ENCODE measurements around the gene IGFBP3.

IGFBP3 gene

GRCh38 chr7:45922810-45923209 is 1.7 kb upstream of the IGFBP3 start:
- no peak for DNase-seq

- peak in 6 of 14 donors; percentile 8 to 26 (median 16) for DNase-seq
Measured at GRCh38 chr7:45921699-45922519, 837 bp upstream of the IGFBP3 start.

- DNase-seq: no peak
Measured at GRCh38 chr7:45921381-45921698, 268 bp upstream of the IGFBP3 start.

- no peak for DNase-seq
Measured at GRCh38 chr7:45919993-45920459, 1.0 kb downstream of the IGFBP3 start.

- DNase-seq: no peak
Measured at GRCh38 chr7:45919231-45919784, 1.8 kb downstream of the IGFBP3 start.

- DNase-seq: no peak
Measured at GRCh38 chr7:45918556-45918955, 2.5 kb downstream of the IGFBP3 start.

- DNase-seq: peak in 11 of 14 donors; percentile 3 to 72 (median 44)
Measured at GRCh38 chr7:45917658-45918057, 3.4 kb downstream of the IGFBP3 start.

GRCh38 chr7:45917064-45917463 is 4.0 kb downstream of the IGFBP3 start:
- no peak for DNase-seq

- no peak for DNase-seq
Measured at GRCh38 chr7:45915606-45916005, 5.5 kb downstream of the IGFBP3 start.

- DNase-seq: no peak
Measured at GRCh38 chr7:45914911-45915310, 6.2 kb downstream of the IGFBP3 start.

- DNase-seq: no peak
Measured at GRCh38 chr7:45912972-45913371, 8.1 kb downstream of the IGFBP3 start.

GRCh38 chr7:45911311-45911710 is 9.8 kb downstream of the IGFBP3 start:
- DNase-seq: no peak

- no peak for DNase-seq
Measured at GRCh38 chr7:45910855-45911254, 10.2 kb downstream of the IGFBP3 start.

GRCh38 chr7:45909561-45909960 is 11.5 kb downstream of the IGFBP3 start:
- DNase-seq: no peak

- DNase-seq: no peak
Measured at GRCh38 chr7:45902820-45903219, 18.3 kb downstream of the IGFBP3 start.

- no peak for DNase-seq
Measured at GRCh38 chr7:45901566-45901965, 19.5 kb downstream of the IGFBP3 start.

GRCh38 chr7:45898222-45898621 is 22.9 kb downstream of the IGFBP3 start:
- no peak for DNase-seq

- DNase-seq: no peak
Measured at GRCh38 chr7:45897042-45897690, 23.9 kb downstream of the IGFBP3 start.

- DNase-seq: no peak
Measured at GRCh38 chr7:45894665-45895062, 26.4 kb downstream of the IGFBP3 start.

GRCh38 chr7:45893996-45894664 is 26.9 kb downstream of the IGFBP3 start:
- DNase-seq: no peak

GRCh38 chr7:45893374-45893995 is 27.6 kb downstream of the IGFBP3 start:
- DNase-seq: no peak

- no peak for DNase-seq
Measured at GRCh38 chr7:45892407-45893035, 28.6 kb downstream of the IGFBP3 start.
